Activated CD8-positive, alpha-beta memory T cell treated with anti-CD3 and anti-CD28 coated beads, Interleukin-2, amount 50 U/mL, for 1 hour (primary cell): ENCODE results near the gene RNF151.
"Not testable (repeated sequence)": the region's sequence is repeated elsewhere in the genome, so short reads cannot be mapped to it uniquely, and the experiment has no call there.

Source experiments
- DNase-seq: peaks from one replicate; pipeline ENCODE4 v3.0.0-alpha.2; 2020; ENCODE audit errors: extremely low read depth

RNF151 gene

GRCh38 chr16:1938910-1939309 lies 27.7 kb upstream of the RNF151 start:
- no peak for DNase-seq

GRCh38 chr16:1939833-1940232 lies 26.8 kb upstream of the RNF151 start:
- not testable (repeated sequence) for DNase-seq

DNA sequence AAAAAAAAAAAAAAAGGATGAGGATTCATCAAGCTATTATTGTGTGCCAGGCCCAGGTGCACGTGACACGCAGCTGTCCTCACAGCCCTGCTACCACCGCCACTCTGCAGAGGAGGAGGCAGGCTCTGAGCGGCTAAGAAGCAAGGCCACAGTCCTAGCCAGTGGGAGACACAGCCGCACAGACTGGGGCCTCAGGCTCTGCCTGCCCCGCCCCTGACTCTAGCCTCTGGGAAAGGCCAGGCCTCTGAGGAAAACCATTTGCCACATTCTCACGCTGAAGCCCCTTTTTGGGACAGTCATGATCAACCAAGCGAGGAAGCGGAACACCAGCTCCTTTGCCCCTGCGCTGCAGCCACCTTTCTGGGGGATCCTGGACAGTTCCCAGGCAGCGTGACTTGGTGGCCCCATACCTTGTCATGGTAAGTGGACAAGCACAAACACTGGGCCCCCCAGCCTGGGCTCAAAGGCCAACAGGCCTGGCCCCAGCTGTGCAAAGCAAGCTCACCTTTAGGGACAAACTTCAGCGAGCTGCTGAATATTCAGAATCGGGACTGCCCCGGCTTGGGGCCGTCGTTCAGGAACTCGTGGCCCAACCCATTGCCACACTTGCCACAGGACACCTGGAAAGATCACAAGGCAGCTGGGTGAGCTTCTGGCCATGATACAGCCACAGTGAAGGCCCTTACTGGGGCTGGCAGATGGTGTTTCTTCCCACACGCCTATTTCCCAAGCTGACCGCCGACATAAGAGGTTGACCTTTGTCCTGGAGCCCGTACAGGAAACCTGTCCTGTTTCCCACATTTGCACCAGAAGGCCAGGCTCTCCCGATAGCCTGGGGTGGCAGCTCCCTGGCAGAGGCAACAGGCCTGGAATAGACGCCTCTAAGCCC lies 26.1 kb upstream of the RNF151 start:
- DNase-seq = no peak

- DNase-seq = no peak
Observed at GRCh38 chr16:1941162-1942046, 25.3 kb upstream of the RNF151 start.

- DNase-seq = no peak
Observed at GRCh38 chr16:1942047-1942809, 24.4 kb upstream of the RNF151 start.

- peak; percentile 99 for DNase-seq
Observed at GRCh38 chr16:1942810-1943726, 23.6 kb upstream of the RNF151 start, which contains the start of gene MSRB1. MSRB1 (minus strand) TSS chr16:1943199; CDS start chr16:1943156, 43 bp downstream.

- no peak for DNase-seq
Observed at GRCh38 chr16:1944612-1945199, 21.9 kb upstream of the RNF151 start.

GRCh38 chr16:1945559-1946391 lies 20.9 kb upstream of the RNF151 start:
- no peak for DNase-seq

DNA sequence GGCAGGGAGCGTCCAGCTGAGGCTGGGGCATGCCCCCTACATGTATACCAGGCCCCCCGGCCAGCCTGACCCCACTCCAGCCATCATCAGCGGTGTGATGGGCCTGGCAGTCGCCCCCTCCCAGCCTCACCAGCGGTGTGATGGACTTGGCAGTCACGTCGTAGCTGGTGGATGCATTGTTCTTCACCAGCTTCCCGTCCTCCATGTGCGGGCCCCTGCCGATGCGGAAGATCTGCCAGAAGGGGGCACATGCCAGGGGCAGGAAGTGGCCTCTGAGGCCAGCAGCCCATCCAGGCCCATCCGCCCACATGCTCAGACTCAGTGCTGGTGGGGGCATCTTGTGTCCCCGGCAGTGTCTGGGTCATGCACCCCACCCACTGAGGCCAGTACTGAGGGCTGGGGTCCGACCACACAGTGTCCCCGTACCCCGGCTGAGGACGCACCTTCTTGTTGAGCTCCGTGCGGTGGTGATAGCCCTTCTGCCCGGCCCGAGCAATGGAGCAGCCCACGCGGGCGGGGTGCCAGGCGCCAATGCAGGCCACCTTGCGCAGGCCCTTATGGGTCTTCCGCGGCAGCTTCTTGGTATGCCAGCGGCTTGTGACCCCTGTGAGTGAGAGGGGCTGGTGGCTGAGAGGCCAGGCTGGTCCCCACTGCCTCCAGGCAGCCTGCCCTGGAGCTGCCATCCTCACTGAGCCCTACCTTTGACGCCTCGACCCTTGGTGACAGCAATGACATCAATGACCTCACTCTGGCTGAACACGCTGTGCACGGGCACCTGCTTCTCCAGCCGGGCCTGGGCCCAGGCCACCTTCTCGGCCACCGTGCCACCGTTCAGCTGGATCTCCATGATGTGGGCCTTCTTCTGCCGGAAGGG lies 19.9 kb upstream of the RNF151 start:
- no peak for DNase-seq

DNA sequence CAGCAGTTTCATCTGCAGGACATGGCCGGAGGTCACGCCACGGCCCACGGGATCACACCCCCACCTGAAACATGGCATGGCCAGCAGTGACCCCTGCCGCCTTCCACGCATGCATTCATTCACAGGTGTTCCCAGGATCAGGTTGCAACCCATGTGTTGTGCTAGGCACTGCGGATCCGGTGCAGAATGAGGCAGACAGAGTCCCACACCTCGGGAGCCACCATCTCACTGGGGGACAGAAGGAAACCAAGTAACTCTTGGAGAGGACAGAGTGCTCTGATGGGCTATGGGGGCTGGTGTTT lies 19.3 kb upstream of the RNF151 start:
- no peak for DNase-seq

DNA sequence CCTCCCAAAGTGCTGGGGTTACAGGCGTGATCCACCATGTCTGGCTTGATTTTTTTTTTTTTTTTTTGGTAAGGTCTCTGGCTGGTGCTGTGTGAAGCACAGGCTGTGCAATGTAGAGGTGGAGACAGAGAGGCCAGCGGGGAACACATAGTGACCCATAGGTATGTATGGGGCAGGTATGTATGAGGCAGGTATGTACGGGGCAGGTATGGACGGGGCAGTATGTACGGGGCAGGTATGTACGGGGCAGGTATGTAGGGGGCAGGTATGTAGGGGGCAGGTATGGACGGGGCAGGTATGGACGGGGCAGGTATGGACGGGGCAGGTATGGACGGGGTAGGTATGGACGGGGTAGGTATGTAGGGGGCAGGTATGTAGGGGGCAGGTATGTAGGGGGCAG lies 17.1 kb upstream of the RNF151 start:
- no peak for DNase-seq

GRCh38 chr16:1950047-1950446 lies 16.6 kb upstream of the RNF151 start:
- no peak for DNase-seq

DNA sequence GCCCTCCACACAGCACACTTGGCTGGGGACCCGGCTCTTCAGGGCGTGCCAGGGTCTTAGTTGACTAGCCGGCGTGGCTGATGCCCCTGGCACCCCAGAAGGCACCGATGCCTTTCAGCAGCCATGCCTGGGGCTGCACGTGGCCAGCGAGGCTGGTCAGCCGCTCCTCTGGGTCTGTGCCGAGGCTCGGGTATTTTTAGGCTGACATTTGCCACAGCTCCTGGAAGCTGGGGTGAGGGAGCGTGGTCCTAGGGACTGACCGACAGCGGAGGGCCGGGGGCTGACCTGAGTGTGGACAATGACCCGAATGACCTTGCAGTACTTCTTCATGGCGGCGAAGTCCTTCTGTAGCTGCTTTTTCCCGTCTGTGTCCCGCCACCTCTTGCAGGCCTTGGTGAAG lies 16.1 kb upstream of the RNF151 start:
- DNase-seq = no peak

- DNase-seq = no peak
Observed at GRCh38 chr16:1953734-1954133, 12.9 kb upstream of the RNF151 start.

GRCh38 chr16:1957434-1958142 lies 9.1 kb upstream of the RNF151 start:
- DNase-seq = not testable (repeated sequence)

- not testable (repeated sequence) for DNase-seq
Observed at GRCh38 chr16:1958143-1958491, 8.5 kb upstream of the RNF151 start.

DNA sequence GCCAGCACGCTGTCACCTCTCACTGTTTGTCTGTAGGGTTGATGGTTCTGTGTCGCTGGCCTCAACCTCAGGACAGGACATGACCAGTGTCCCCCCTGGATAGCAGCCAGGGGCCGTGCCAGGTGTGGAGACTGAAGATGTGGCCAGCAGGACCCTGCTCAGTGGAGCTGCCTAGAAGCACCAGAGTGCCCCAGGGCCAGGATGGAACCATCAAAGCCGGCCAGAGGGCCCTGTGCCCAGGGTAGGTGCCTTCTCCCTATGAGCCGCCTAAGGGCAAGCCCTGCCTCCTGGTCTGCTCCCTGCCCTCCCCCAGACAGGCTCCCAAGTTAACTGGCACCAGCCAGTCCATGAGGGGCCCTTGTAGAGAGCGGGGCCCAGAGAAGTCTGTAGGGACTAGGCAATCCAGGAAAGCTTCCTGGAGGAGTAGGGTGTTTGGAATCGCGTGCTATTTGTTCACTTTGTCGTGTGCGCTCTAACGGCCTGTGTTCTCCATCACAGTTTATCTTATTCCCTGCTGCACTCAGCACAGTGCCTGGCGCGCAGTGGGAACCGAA lies 7.9 kb upstream of the RNF151 start:
- no peak for DNase-seq
